ENCODE results near the gene INF2. TPM values are rescaled to one million over a fixed set of nuclear protein-coding genes. Genes with fewer than 3 reads are reported as not detected.
A peak's percentile ranks its signal among the peaks of the same experiment; 100 is the strongest.

Gene INF2
- total and polyA plus RNA-seq, 2 experiments from 2014 or later: 36.7 to 75.5 TPM

- Histone ChIP-seq H3K27me3 (ENCODE audit: insufficient read depth) (no peaks in the 10 kb centered on the region), H3K27ac (ENCODE audit: low read depth) (no peak overlapping the region), H4K20me1 (replicated peaks; ENCODE audit: insufficient read depth) (no peaks in the 10 kb centered on the region), H3K79me2 (replicated peaks; ENCODE audit: insufficient read depth) (no peaks in the 10 kb centered on the region), H3K4me2 (no peak overlapping the region), H2AFZ (no peak overlapping the region), H3K4me1 (ENCODE audit: insufficient read depth) (peaks cover 10% of the 10 kb centered on the region; the same call in 1 of the 2 replicates), H3K4me3 (no peak overlapping the region), H3K36me3 (ENCODE audit: insufficient read depth) (no peaks in the 10 kb centered on the region), H3K9me2 (ENCODE audit: insufficient read depth) (no peaks in the 10 kb centered on the region), H3F3A (replicated peaks; ENCODE audit: low read depth) (no peaks in the 10 kb centered on the region; the same call in 1 of the 2 replicates)
- no peak overlapping the region for H3K4me3 Mint-ChIP-seq
- ATAC-seq: no peak
- TF ChIP-seq REST (IDR thresholded peaks at IDR 0.05; ENCODE audit: unreplicated experiment): no peak
- peak; percentile 22 to 26; a peak in 2 of 4 replicates for TF ChIP-seq CTCF (conservative IDR thresholded peaks at IDR 0.05; ENCODE audit: low read depth in 2 of 2)
- H3K27ac Mint-ChIP-seq: no peak overlapping the region
- peaks cover 10% of the 10 kb centered on the region for H3K27me3 Mint-ChIP-seq (ENCODE audit: insufficient read depth, low read depth, poor library complexity)
- H3K9me3 Mint-ChIP-seq: peaks cover 4% of the 10 kb centered on the region; the same call in 2 of the 3 replicates
- peaks cover 7% of the 10 kb centered on the region; the same call in 2 of the 3 replicates for H3K4me1 Mint-ChIP-seq
- H3K36me3 Mint-ChIP-seq (ENCODE audit: low read depth): no peaks in the 10 kb centered on the region; the same call in 2 of the 3 replicates
- DNase-seq (ENCODE audit: low spot score): peak; percentile 42
Measured at GRCh38 chr14:104726600-104727451, 37.4 kb downstream of the INF2 start.

GRCh38 chr14:104728631-104729030 lies 39.2 kb downstream of the INF2 start:
- Histone ChIP-seq H3K79me2 (replicated peaks; ENCODE audit: insufficient read depth) (no peaks in the 10 kb centered on the region), H4K20me1 (replicated peaks; ENCODE audit: insufficient read depth) (no peaks in the 10 kb centered on the region), H2AFZ (no peak overlapping the region), H3K27ac (ENCODE audit: low read depth) (no peak overlapping the region), H3K4me3 (no peak overlapping the region), H3K36me3 (ENCODE audit: insufficient read depth) (no peaks in the 10 kb centered on the region), H3K4me1 (ENCODE audit: insufficient read depth) (peaks cover 10% of the 10 kb centered on the region; the same call in 1 of the 2 replicates), H3K4me2 (no peak overlapping the region), H3F3A (replicated peaks; ENCODE audit: low read depth) (no peaks in the 10 kb centered on the region; the same call in 1 of the 2 replicates), H3K27me3 (ENCODE audit: insufficient read depth) (no peaks in the 10 kb centered on the region), H3K9me2 (ENCODE audit: insufficient read depth) (no peaks in the 10 kb centered on the region)
- TF ChIP-seq ZNF462 (CRISPR knock-in tag; IDR thresholded peaks at IDR 0.05) (no peak), CREB1 (CRISPR knock-in tag; IDR thresholded peaks at IDR 0.05; ENCODE audit: low read depth) (no peak)
- H3K9me3 Mint-ChIP-seq: peaks cover 4% of the 10 kb centered on the region; the same call in 2 of the 3 replicates
- H3K27ac Mint-ChIP-seq: no peak overlapping the region
- ATAC-seq (no peak), DNase-seq (ENCODE audit: low spot score) (no peak)
- H3K4me3 Mint-ChIP-seq: no peak overlapping the region
- H3K27me3 Mint-ChIP-seq (ENCODE audit: insufficient read depth, low read depth, poor library complexity): peaks cover 10% of the 10 kb centered on the region
- peaks cover 5% of the 10 kb centered on the region; the same call in 1 of the 3 replicates for H3K4me1 Mint-ChIP-seq
- H3K36me3 Mint-ChIP-seq (ENCODE audit: low read depth): no peaks in the 10 kb centered on the region; the same call in 2 of the 3 replicates
